IPS-18c (cell line): Measurements from ENCODE around the gene S1PR5.
A peak's percentile ranks its signal among the peaks of the same experiment; 100 is the strongest.

Experiments
- H3K4me3 ChIP-seq: 2 replicates; pipeline ENCODE4 v1.7.0; 2013; ENCODE audit warnings: low read depth, mild to moderate bottlenecking, low read length, moderate library complexity; ENCODE audit not compliant: insufficient read depth
- H3K9me3 ChIP-seq: one replicate; pipeline ENCODE4 v1.6.1; 2013; ENCODE audit warnings: mild to moderate bottlenecking, low read length, moderate library complexity; ENCODE audit not compliant: control insufficient read depth, insufficient read depth

S1PR5 gene

GRCh38 chr19:10501971-10502523 lies 15.2 kb downstream of the S1PR5 start:
- H3K4me3 ChIP-seq = peak overlapping the region; percentile 93
- no peaks in the 10 kb centered on the region for H3K9me3 ChIP-seq

- H3K4me3 ChIP-seq = no peak overlapping the region
- no peaks in the 10 kb centered on the region for H3K9me3 ChIP-seq
Measured at GRCh38 chr19:10500247-10500592, 17.0 kb downstream of the S1PR5 start.

- H3K9me3 ChIP-seq = no peaks in the 10 kb centered on the region
- H3K4me3 ChIP-seq = no peak overlapping the region; the same call in 1 of the 2 replicates
Measured at GRCh38 chr19:10499550-10500246, 17.5 kb downstream of the S1PR5 start.

- Histone ChIP-seq H3K9me3 (no peaks in the 10 kb centered on the region), H3K4me3 (no peak overlapping the region)
Measured at GRCh38 chr19:10497371-10497770, 19.9 kb downstream of the S1PR5 start.

DNA sequence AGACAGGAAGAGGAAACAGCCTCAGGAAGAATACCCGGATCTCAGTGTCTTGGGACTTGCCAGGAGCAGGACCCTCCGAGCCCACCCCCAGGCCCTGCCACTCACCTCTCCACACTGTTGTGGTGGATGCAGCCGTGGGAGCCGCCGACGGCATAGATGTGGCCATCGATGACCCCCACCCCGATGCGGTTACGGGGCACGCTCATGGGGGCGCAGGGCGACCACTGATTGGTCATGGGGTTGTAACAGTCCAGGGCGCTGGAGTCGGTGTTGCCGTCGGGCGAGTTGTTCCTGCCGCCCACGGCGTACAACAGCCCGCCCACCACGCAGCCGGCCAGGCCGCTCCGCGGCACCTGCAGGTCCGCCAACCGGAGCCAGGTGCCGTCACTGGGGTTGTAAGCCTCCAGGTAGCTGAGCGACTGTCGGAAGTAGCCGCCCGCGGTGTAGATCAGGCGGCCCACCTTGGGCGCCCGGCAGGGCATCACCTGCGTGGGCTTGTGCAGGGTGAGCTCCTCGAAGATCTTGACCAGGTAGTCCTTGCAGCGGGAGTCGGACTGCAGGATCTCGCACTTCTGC lies 25.7 kb downstream of the S1PR5 start:
- Histone ChIP-seq H3K4me3 (no peak overlapping the region), H3K9me3 (peaks cover 2% of the 10 kb centered on the region)

GRCh38 chr19:10486551-10486950 lies 30.7 kb downstream of the S1PR5 start:
- no peak overlapping the region for H3K4me3 ChIP-seq
- no peaks in the 10 kb centered on the region for H3K9me3 ChIP-seq

GRCh38 chr19:10478903-10479384 lies 38.3 kb downstream of the S1PR5 start:
- H3K4me3 ChIP-seq = no peak overlapping the region
- H3K9me3 ChIP-seq = no peaks in the 10 kb centered on the region

- no peak overlapping the region for H3K4me3 ChIP-seq
- no peaks in the 10 kb centered on the region for H3K9me3 ChIP-seq
Measured at GRCh38 chr19:10478476-10478875, 38.8 kb downstream of the S1PR5 start.

GRCh38 chr19:10474962-10475451 lies 42.2 kb downstream of the S1PR5 start:
- Histone ChIP-seq H3K4me3 (no peak overlapping the region), H3K9me3 (no peaks in the 10 kb centered on the region)

DNA sequence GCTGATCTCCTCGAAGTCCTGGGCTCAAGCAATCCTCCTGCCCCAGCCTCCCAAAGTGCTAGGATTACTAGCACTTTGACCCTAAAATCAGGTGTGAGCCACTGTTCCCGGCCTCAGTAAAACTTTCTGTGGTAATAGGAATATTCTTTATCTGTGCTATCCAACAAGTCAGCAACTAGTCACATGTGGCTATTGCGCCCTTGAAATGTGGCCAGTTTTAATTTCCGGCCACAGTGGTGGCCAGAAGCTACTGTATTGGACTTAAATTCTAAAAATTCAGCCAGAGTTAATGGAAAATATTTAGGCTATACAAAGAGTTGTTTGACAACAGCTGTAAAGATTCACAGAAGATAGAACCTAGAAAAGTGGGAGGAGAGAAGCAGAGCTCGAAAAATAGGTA lies 44.1 kb downstream of the S1PR5 start:
- no peaks in the 10 kb centered on the region for H3K9me3 ChIP-seq
- H3K4me3 ChIP-seq = no peak overlapping the region

DNA sequence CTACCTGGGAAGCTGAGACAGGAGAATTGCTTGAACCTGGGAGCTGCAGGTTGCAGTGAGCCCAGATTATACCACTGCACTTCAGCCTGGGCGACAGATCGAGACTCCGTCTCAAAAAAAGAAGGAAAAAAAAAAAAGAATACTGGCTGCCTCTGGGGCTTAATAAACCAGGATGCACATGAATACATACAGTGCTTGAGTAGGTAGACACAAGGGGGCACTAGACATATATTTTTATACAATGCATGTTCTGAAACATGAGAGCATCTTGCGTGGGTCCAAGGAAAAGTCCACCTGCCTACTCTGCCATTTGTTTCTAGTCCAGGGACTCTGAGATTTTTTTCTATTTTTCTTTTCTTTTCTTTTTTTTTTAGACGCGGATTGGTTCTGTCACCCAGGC lies 45.3 kb downstream of the S1PR5 start:
- H3K4me3 ChIP-seq = no peak overlapping the region
- no peaks in the 10 kb centered on the region for H3K9me3 ChIP-seq

DNA sequence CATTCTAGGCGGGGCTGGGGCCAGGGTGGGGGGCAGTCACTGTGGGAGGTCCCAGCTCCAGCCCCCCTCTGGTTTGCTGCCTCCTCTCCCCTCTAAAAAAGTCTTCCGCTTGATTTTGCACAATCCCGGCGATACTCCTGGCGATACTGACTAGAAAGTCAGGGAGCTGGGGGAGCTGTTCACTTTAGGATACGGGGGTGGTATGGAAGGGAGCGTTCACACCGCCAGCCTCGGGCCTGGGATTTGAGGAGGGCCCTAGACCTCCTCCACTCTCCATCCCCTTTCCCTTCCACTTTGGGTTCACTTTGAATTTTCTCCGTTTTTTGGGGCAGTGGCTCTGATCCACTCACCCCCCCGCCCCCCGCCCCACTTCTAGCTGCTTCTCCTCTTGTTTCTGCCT lies 49.1 kb downstream of the S1PR5 start:
- Histone ChIP-seq H3K4me3 (no peak overlapping the region), H3K9me3 (no peaks in the 10 kb centered on the region)

DNA sequence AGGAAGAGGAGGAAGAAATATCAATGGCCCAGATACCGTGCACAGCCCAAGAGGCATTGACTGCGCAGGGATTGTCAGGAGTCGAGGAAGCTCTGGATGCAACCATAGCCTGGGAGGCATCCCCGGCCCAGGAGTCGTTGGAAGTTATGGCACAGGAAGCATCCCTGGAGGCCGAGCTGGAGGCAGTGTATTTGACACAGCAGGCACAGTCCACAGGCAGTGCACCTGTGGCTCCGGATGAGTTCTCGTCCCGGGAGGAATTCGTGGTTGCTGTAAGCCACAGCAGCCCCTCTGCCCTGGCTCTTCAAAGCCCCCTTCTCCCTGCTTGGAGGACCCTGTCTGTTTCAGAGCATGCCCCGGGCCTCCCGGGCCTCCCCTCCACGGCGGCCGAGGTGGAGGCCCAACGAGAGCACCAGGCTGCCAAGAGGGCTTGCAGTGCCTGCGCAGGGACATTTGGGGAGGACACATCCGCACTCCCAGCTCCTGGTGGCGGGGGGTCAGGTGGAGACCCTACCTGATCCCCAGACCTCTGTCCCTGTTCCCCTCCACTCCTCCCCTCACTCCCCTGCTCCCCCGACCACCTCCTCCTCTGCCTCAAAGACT lies 50.0 kb downstream of the S1PR5 start:
- no peaks in the 10 kb centered on the region for H3K9me3 ChIP-seq
- H3K4me3 ChIP-seq = no peak overlapping the region

- no peak overlapping the region for H3K4me3 ChIP-seq
- H3K9me3 ChIP-seq = no peaks in the 10 kb centered on the region
Measured at GRCh38 chr19:10464456-10464855, 52.8 kb downstream of the S1PR5 start.
